Measurements from ENCODE around the gene VWA1.
"Not testable (repeated sequence)": the region's sequence is repeated elsewhere in the genome, so short reads cannot be mapped to it uniquely, and the experiment has no call there.

VWA1 gene

DNA sequence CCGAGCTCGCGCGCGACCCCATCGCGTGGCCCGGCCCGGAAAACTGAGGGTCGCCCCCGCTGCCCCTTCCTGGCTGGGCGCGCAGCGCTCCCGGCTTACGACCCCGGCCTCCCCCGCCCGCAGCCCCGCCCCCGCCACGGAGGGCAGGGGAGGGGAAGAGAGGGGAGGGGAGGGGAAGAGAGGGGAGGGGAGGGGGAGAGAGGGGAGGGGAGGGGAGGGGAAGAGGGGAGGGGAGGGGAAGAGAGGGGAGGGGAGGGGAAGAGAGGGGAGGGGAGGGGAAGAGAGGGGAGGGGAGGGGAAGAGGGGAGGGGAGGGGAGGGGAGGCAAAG lies 7.7 kb upstream of the VWA1 start:
- no peak for DNase-seq (ENCODE audit: low spot score)
- TF ChIP-seq, protein P1, sequence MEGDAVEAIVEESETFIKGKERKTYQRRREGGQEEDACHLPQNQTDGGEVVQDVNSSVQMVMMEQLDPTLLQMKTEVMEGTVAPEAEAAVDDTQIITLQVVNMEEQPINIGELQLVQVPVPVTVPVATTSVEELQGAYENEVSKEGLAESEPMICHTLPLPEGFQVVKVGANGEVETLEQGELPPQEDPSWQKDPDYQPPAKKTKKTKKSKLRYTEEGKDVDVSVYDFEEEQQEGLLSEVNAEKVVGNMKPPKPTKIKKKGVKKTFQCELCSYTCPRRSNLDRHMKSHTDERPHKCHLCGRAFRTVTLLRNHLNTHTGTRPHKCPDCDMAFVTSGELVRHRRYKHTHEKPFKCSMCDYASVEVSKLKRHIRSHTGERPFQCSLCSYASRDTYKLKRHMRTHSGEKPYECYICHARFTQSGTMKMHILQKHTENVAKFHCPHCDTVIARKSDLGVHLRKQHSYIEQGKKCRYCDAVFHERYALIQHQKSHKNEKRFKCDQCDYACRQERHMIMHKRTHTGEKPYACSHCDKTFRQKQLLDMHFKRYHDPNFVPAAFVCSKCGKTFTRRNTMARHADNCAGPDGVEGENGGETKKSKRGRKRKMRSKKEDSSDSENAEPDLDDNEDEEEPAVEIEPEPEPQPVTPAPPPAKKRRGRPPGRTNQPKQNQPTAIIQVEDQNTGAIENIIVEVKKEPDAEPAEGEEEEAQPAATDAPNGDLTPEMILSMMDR (conservative IDR thresholded peaks at IDR 0.05; ENCODE audit: low read depth), result no peak
- ChIA-PET CTCF (no interaction called here), POLR2A (ENCODE audit: low non-redundant PET) (no interaction called here)
- no peak overlapping the region for H3K27ac ChIP-seq

GRCh38 chr1:1428174-1428573 lies 7.3 kb upstream of the VWA1 start:
- no peak overlapping the region for H3K27ac ChIP-seq
- ChIA-PET CTCF (no interaction called here), POLR2A (ENCODE audit: low non-redundant PET) (no interaction called here)
- DNase-seq (ENCODE audit: low spot score), result no peak
- TF ChIP-seq, protein P1 (conservative IDR thresholded peaks at IDR 0.05; ENCODE audit: low read depth), result no peak

GRCh38 chr1:1428967-1429366 lies 6.5 kb upstream of the VWA1 start:
- POLR2A ChIA-PET (ENCODE audit: low non-redundant PET), result interaction anchor here (0.7 kb wide), 1 partner anchor 23 kb away, joined by 5 read pairs; no protein-coding TSS in a partner anchor
- not testable (repeated sequence) for H3K27ac ChIP-seq; DNase-seq (ENCODE audit: low spot score)
- CTCF ChIA-PET, result interaction anchor here (0.6 kb wide), 1 partner anchor 76 kb away, joined by 5 read pairs; no protein-coding TSS in a partner anchor

DNA sequence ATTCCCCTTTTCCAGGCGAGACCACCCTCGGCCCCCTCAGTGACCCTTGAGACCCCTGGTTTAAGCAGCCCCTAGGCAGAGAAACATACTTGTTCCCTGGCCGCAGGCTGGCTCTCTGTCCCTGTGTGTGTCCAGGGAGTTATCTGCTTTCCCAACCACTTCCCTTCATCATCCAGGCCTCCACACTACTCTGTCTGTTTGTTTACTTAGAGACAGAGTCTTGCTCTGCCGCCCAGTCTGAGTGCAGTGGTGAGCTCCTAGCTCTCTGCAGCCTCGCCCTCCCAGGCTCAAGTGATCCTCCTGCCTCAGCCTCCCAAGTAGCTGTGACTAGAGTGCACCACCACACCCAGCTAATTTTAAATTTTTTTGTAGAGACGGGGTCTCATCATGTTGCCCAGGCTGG lies 5.8 kb upstream of the VWA1 start:
- CTCF ChIA-PET, result no interaction called here
- DNase-seq (ENCODE audit: low spot score), result no peak
- peak overlapping the region; percentile 41; the same call in 1 of the 2 replicates for H3K27ac ChIP-seq
- TF ChIP-seq, protein P1 (conservative IDR thresholded peaks at IDR 0.05; ENCODE audit: low read depth), result no peak
- POLR2A ChIA-PET (ENCODE audit: low non-redundant PET), result interaction anchor here (0.7 kb wide), 1 partner anchor 24 kb away, joined by 5 read pairs; no protein-coding TSS in a partner anchor

DNA sequence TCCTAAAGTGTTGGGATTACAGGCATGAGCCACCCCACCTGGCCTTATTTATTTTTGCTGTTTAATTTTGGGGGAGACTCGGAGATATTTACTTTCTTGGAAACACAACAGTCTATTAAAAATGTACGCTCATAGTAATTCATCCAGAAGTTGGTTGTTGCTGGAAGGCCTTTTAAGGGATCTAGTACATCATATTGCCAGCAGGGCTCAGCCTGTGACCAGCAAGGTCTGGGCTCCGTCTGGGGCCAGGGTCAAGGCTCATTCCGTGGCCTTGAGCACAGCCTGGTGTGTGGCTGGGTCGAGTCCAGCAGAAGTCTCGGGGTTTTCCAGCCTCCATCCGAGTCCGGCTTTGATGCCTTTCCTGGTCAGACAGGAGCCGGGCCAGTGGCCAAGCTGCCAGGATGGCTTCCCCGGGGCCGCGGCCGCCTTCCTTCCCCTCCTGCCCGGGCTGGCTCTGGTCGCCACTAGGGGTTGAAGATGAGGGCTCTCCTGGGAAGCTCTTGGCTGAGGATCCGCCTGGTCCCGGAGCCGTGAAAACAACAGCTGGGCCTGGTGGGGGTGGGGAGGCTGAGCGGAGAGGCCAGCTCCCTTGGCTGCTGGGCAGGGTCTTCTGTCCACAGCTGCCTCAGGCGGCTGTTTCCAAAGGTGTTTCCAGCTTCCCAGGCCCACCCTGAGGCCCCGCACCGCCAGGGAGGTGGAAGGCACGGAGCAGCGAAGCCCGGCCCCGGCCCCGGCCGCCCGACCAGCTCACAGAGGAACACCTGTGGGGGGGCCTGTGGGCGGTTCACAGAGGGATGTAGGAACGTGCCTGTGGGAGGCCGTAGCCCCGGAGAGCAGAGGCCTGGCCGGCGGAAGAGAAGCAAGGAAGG lies 5.1 kb upstream of the VWA1 start:
- TF ChIP-seq, protein P1 (conservative IDR thresholded peaks at IDR 0.05; ENCODE audit: low read depth), result no peak
- H3K27ac ChIP-seq, result peak overlapping the region; percentile 41
- ChIA-PET POLR2A (ENCODE audit: low non-redundant PET) (interaction anchor here (0.6 kb wide), 1 partner anchor 17 kb away, joined by 8 read pairs; no protein-coding TSS in a partner anchor), CTCF (interaction anchor here (1.1 kb wide), 1 partner anchor 10 kb away, joined by 3 read pairs; no protein-coding TSS in a partner anchor)
- no peak for DNase-seq (ENCODE audit: low spot score)

GRCh38 chr1:1430992-1431844 lies 4.3 kb upstream of the VWA1 start:
- POLR2A ChIA-PET (ENCODE audit: low non-redundant PET), result interaction anchor here (0.6 kb wide), 1 partner anchor 16 kb away, joined by 8 read pairs; no protein-coding TSS in a partner anchor
- H3K27ac ChIP-seq, result peak overlapping the region; percentile 57
- DNase-seq (ENCODE audit: low spot score), result no peak
- TF ChIP-seq, protein P1 (conservative IDR thresholded peaks at IDR 0.05; ENCODE audit: low read depth), result no peak
- CTCF ChIA-PET, result interaction anchor here (1.1 kb wide), 1 partner anchor 10 kb away, joined by 3 read pairs; no protein-coding TSS in a partner anchor
